ENCODE results near the gene SET. TPM values are rescaled to one million over a fixed set of nuclear protein-coding genes. Genes with fewer than 3 reads are reported as not detected.
"Not testable (repeated sequence)": the region's sequence is repeated elsewhere in the genome, so short reads cannot be mapped to it uniquely, and the experiment has no call there.

SET gene
- polyA plus RNA-seq, 1 donor from 2014 or later, result 257 TPM

GRCh38 chr9:128699096-128699795, 10.2 kb downstream of the SET start:
- H3K27ac Mint-ChIP-seq, H3K36me3 Mint-ChIP-seq, H3K4me3 Mint-ChIP-seq, H3K9me3 Mint-ChIP-seq, H3K27me3 Mint-ChIP-seq, H3K4me1 Mint-ChIP-seq: not testable (repeated sequence)

- no peak overlapping the region for H3K27ac Mint-ChIP-seq
- H3K9me3 Mint-ChIP-seq, result no peaks in the 10 kb centered on the region
- H3K4me1 Mint-ChIP-seq, result peaks cover 0 to 10% (median 4%) of the 10 kb centered on the region in 3 donors
- H3K4me3 Mint-ChIP-seq, result peak overlapping the region in 3 of 4 donors; percentile 22 to 97 (median 41)
- H3K27me3 Mint-ChIP-seq, result no peaks in the 10 kb centered on the region
- no peaks in the 10 kb centered on the region for H3K36me3 Mint-ChIP-seq
Measured at GRCh38 chr9:128701227-128701854, 12.3 kb downstream of the SET start.

DNA sequence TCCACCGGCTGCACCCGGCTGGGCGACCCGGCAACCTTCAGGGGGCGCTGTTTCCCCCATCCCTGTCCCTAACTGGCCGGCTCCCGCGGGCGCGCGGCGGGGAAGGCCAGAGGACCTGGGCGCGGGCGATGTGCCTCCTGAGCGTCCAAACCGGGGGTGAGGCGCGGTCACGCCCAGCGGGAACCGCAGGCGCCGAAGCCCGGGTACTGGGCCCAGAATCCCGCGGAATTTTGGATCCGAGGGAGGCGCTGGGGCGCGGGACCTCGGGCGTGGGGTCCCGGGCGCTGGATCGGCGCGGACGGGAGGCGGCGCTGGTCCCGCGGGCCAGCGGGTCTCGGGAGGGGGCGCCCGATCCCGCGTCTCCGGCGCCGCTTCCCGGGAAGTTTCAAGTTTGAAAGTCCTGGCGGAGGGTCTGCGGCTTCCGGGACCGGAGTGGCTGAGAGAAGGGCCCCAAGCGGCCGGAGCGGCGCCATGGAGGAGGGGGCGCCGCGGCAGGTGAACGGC, 13.5 kb downstream of the SET start, which contains the start of gene PKN3:
PKN3 (plus strand) TSS at position 59 of the 504 bp plus-strand sequence; CDS start at position 472, 413 bp downstream.
- peak within 1 kb of the TSS in 2 of 3 donors; percentile 53 to 94 for H3K27ac Mint-ChIP-seq
- no peaks in the 10 kb centered on the region for H3K36me3 Mint-ChIP-seq
- H3K9me3 Mint-ChIP-seq, result no peaks in the 10 kb centered on the region
- peak within 1 kb of the TSS; percentile 79 to 97 (median 91) for H3K4me3 Mint-ChIP-seq
- no peaks in the 10 kb centered on the region for H3K27me3 Mint-ChIP-seq
- peaks cover 0 to 10% (median 4%) of the 10 kb centered on the region in 3 donors for H3K4me1 Mint-ChIP-seq

DNA sequence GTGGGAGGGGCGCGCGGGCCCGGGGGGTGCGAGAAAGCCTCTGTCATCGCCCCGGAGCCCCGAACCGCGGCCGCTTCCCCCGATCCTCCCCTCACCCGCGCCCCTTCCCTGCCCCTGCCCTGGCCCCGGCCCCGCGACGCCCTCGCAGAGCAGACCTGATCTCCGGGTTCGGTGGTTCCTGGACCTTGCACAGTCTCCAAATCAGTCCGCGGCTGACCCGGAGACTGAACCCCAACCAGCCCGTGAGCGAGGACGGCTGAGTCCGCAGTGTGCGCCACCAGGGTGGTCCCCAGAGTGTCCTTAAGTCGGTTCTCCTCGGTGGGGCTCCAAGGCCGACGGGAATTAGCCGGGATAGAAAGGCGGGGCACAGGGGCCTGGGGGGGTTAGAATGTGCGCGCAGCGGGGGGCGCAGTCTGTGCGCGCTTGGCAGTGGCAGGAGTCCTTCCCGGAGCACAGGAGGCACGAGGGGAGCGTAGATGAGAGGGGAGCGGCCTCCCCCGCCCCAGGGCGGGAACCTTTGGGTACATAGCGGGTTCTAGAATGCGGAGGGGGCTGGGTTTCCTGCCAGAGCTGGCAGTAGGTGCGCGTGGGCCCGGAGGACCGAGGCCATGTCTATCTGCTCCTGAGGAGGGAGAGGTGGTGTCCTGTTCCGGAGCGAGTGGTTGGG, 14.1 kb downstream of the SET start:
- Mint-ChIP-seq H3K27ac (peak overlapping the region in 1 of 3 donors; percentile 53), H3K9me3 (no peaks in the 10 kb centered on the region), H3K4me3 (peak overlapping the region; percentile 61 to 89 (median 84)), H3K36me3 (no peaks in the 10 kb centered on the region), H3K27me3 (no peaks in the 10 kb centered on the region), H3K4me1 (peaks cover 0 to 10% (median 4%) of the 10 kb centered on the region in 3 donors)

GRCh38 chr9:128703616-128704355, 14.8 kb downstream of the SET start:
- H3K27ac Mint-ChIP-seq, result peak overlapping the region in 1 of 3 donors; percentile 16
- H3K27me3 Mint-ChIP-seq, result no peaks in the 10 kb centered on the region
- no peaks in the 10 kb centered on the region for H3K9me3 Mint-ChIP-seq
- H3K4me3 Mint-ChIP-seq, result peak overlapping the region; percentile 61 to 89 (median 76)
- H3K4me1 Mint-ChIP-seq, result peaks cover 0 to 10% (median 4%) of the 10 kb centered on the region in 3 donors
- no peaks in the 10 kb centered on the region for H3K36me3 Mint-ChIP-seq

GRCh38 chr9:128704356-128704670, 15.3 kb downstream of the SET start:
- no peaks in the 10 kb centered on the region for H3K36me3 Mint-ChIP-seq
- H3K27ac Mint-ChIP-seq, result peak overlapping the region in 1 of 3 donors; percentile 16
- H3K4me3 Mint-ChIP-seq, result peak overlapping the region in 2 of 4 donors; percentile 1 to 61
- no peaks in the 10 kb centered on the region for H3K9me3 Mint-ChIP-seq
- peaks cover 0 to 10% (median 4%) of the 10 kb centered on the region in 3 donors for H3K4me1 Mint-ChIP-seq
- no peaks in the 10 kb centered on the region for H3K27me3 Mint-ChIP-seq

GRCh38 chr9:128705051-128705965, 16.3 kb downstream of the SET start:
- Mint-ChIP-seq H3K27me3 (no peaks in the 10 kb centered on the region), H3K9me3 (no peaks in the 10 kb centered on the region), H3K4me1 (peaks cover 0 to 10% (median 4%) of the 10 kb centered on the region in 3 donors), H3K36me3 (no peaks in the 10 kb centered on the region), H3K4me3 (peak overlapping the region in 1 of 4 donors; percentile 61), H3K27ac (peak overlapping the region in 2 of 3 donors; percentile 67)

GRCh38 chr9:128706045-128706444, 17.0 kb downstream of the SET start:
- Mint-ChIP-seq H3K36me3 (no peaks in the 10 kb centered on the region), H3K4me3 (peak overlapping the region in 1 of 4 donors; percentile 29), H3K27ac (peak overlapping the region in 1 of 3 donors; percentile 63), H3K27me3 (no peaks in the 10 kb centered on the region), H3K9me3 (no peaks in the 10 kb centered on the region), H3K4me1 (peaks cover 0 to 10% (median 4%) of the 10 kb centered on the region in 3 donors)

DNA sequence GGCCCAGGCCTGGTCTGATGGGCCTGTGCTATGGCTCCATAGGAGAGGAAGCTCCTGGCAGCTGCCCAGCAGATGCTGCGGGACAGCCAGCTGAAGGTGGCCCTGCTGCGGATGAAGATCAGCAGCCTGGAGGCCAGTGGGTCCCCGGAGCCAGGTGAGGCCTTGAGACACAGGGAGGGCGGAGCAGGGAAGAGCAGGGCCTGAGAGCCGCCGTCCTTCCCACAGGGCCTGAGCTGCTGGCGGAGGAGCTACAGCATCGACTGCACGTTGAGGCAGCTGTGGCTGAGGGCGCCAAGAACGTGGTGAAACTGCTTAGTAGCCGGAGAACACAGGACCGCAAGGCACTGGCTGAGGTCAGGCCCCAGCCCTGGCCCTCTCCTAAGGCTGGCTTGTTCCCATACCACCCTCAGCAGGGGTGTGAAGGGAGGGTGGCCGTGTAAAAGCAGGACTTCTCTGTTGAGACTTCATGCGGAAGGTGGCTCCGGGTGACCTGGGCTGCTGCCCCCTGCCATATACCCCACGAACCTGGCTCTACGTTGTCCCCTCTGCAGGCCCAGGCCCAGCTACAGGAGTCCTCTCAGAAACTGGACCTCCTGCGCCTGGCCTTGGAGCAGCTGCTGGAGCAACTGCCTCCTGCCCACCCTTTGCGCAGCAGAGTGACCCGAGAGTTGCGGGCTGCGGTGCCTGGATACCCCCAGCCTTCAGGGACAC, 17.8 kb downstream of the SET start:
- H3K4me1 Mint-ChIP-seq, result peaks cover 0 to 4% (median 4%) of the 10 kb centered on the region in 3 donors
- no peaks in the 10 kb centered on the region for H3K36me3 Mint-ChIP-seq
- H3K4me3 Mint-ChIP-seq, result peak overlapping the region in 1 of 4 donors; percentile 29
- no peaks in the 10 kb centered on the region for H3K27me3 Mint-ChIP-seq
- no peaks in the 10 kb centered on the region for H3K9me3 Mint-ChIP-seq
- peak overlapping the region in 1 of 3 donors; percentile 63 for H3K27ac Mint-ChIP-seq

- no peak overlapping the region for H3K27ac Mint-ChIP-seq
- peaks cover 0 to 2% (median 2%) of the 10 kb centered on the region in 3 donors for H3K4me1 Mint-ChIP-seq
- no peaks in the 10 kb centered on the region for H3K9me3 Mint-ChIP-seq
- no peaks in the 10 kb centered on the region for H3K27me3 Mint-ChIP-seq
- no peaks in the 10 kb centered on the region for H3K36me3 Mint-ChIP-seq
- no peak overlapping the region for H3K4me3 Mint-ChIP-seq
Measured at GRCh38 chr9:128707446-128707845, 18.4 kb downstream of the SET start.

DNA sequence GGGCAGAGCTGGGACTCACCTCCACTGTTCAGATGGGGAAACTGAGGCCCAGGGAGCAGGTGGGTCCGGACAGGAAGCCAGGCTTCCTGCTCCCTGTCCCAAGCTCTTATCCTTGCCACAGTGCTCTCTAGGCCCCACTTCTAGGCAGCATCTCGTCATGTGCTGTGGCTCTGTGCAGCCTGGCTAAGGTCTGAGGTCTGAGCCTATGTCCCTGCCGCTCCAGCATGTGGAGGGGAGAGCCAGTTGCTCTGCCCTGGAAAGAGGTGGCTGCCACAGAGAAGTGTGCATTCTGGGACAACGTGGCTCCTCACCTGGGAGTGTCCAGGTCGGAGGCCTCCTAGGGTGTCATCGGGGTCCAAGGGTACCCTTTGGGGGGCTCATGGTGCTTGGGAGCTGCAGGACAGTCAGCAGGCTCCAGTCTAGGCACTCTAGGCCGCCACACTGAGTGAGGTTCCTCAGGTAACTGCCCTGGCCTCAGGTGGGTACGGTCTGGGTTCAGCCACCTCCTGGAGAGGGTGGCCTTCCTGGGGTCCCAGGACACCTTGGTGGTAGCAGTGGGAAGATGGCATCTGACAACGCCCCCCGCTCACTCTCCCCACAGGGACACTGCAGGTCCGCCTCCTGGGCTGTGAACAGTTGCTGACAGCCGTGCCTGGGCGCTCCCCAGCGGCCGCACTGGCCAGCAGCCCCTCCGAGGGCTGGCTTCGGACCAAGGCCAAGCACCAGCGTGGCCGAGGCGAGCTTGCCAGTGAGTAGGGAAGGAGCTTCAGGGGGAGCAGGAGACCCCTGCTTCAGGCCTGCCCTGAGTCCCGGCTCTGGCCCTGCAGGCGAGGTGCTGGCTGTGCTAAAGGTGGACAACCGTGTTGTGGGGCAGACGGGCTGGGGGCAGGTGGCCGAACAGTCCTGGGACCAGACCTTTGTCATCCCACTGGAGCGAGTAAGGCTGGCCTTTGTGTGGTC, 23.7 kb downstream of the SET start:
- H3K9me3 Mint-ChIP-seq, result no peaks in the 10 kb centered on the region
- H3K4me3 Mint-ChIP-seq, result no peak overlapping the region
- no peak overlapping the region for H3K27ac Mint-ChIP-seq
- H3K27me3 Mint-ChIP-seq, result no peaks in the 10 kb centered on the region
- no peaks in the 10 kb centered on the region for H3K4me1 Mint-ChIP-seq
- no peaks in the 10 kb centered on the region for H3K36me3 Mint-ChIP-seq

- no peak overlapping the region for H3K4me3 Mint-ChIP-seq
- H3K36me3 Mint-ChIP-seq, result no peaks in the 10 kb centered on the region
- H3K27ac Mint-ChIP-seq, result no peak overlapping the region
- H3K27me3 Mint-ChIP-seq, result no peaks in the 10 kb centered on the region
- no peaks in the 10 kb centered on the region for H3K9me3 Mint-ChIP-seq
- no peaks in the 10 kb centered on the region for H3K4me1 Mint-ChIP-seq
Measured at GRCh38 chr9:128713411-128713780, 24.4 kb downstream of the SET start.

Data from IgD-negative memory B cell (primary cell).